ENCODE measurements around the gene TPSAB1.

Gene TPSAB1

GRCh38 chr16:1263591-1264344 lies 23.3 kb downstream of the TPSAB1 start:
- no peak overlapping the region for H3K9ac ChIP-seq (ENCODE audit: low read length)
- H3K23ac ChIP-seq (ENCODE audit: low read length in 2 of 2): no peak overlapping the region
- 89% methylated on average over 15 of the region's 15 CpGs for WGBS
- H4K8ac ChIP-seq (ENCODE audit: low read length): no peak overlapping the region
- no peak overlapping the region for H3K4me3 ChIP-seq (ENCODE audit: insufficient read depth in 1 of 2, low read depth in 1 of 2, low read length in 2 of 2)
- no peak overlapping the region for H2BK12ac ChIP-seq (ENCODE audit: low read length in 2 of 2)
- peaks cover 27 to 57% of the 10 kb centered on the region in 2 experiments for H3K27me3 ChIP-seq (ENCODE audit: control insufficient read depth in 1 of 2, insufficient read depth in 1 of 2, low read length in 2 of 2)
- no peak overlapping the region for H2BK5ac ChIP-seq (ENCODE audit: low read depth, low read length, poor library complexity, severe bottlenecking)
- DNase-seq: no peak
- H2AK5ac ChIP-seq (ENCODE audit: low read length, severe bottlenecking): no peak overlapping the region
- H3K27ac ChIP-seq (ENCODE audit: low read length, poor library complexity, severe bottlenecking): no peak overlapping the region
- H2AFZ ChIP-seq (ENCODE audit: low read depth, low read length): no peak overlapping the region
- no peak overlapping the region for H4K91ac ChIP-seq (ENCODE audit: low read length)
- H2BK15ac ChIP-seq (ENCODE audit: low read depth, poor library complexity, severe bottlenecking): no peak overlapping the region
- H3K36me3 ChIP-seq (ENCODE audit: control insufficient read depth in 1 of 2, insufficient read depth in 2 of 2, low read depth in 1 of 2, low read length in 2 of 2): no peaks in the 10 kb centered on the region
- H3K4me2 ChIP-seq (ENCODE audit: low read length, poor library complexity, severe bottlenecking): no peak overlapping the region
- H3K4me1 ChIP-seq (ENCODE audit: control insufficient read depth, insufficient read depth, low read depth, low read length): peaks cover 2% of the 10 kb centered on the region
- H3K18ac ChIP-seq (ENCODE audit: low read depth in 1 of 2, low read length in 2 of 2): no peak overlapping the region
- no peaks in the 10 kb centered on the region for H3K9me3 ChIP-seq (ENCODE audit: control insufficient read depth, low read length)
- H2BK120ac ChIP-seq (ENCODE audit: low read depth, low read length): no peak overlapping the region
- H3K79me1 ChIP-seq (replicated peaks; ENCODE audit: low read length, poor library complexity, severe bottlenecking): no peaks in the 10 kb centered on the region
- H3K4ac ChIP-seq (ENCODE audit: low read depth in 1 of 2, low read length in 2 of 2): no peak overlapping the region
- H3K14ac ChIP-seq (ENCODE audit: low read length in 2 of 2): no peak overlapping the region

- Histone ChIP-seq H2BK15ac (ENCODE audit: low read depth, poor library complexity, severe bottlenecking) (no peak overlapping the region), H3K4me2 (ENCODE audit: low read length, poor library complexity, severe bottlenecking) (no peak overlapping the region), H2BK5ac (ENCODE audit: low read depth, low read length, poor library complexity, severe bottlenecking) (no peak overlapping the region), H3K4me1 (ENCODE audit: control insufficient read depth, insufficient read depth, low read depth, low read length) (peaks cover 2% of the 10 kb centered on the region), H3K4me3 (ENCODE audit: insufficient read depth in 1 of 2, low read depth in 1 of 2, low read length in 2 of 2) (no peak overlapping the region), H2BK12ac (ENCODE audit: low read length in 2 of 2) (no peak overlapping the region), H3K18ac (ENCODE audit: low read depth in 1 of 2, low read length in 2 of 2) (no peak overlapping the region), H3K36me3 (ENCODE audit: control insufficient read depth in 1 of 2, insufficient read depth in 2 of 2, low read depth in 1 of 2, low read length in 2 of 2) (no peaks in the 10 kb centered on the region), H3K9me3 (ENCODE audit: control insufficient read depth, low read length) (no peaks in the 10 kb centered on the region), H3K27me3 (ENCODE audit: control insufficient read depth in 1 of 2, insufficient read depth in 1 of 2, low read length in 2 of 2) (peaks cover 21 to 53% of the 10 kb centered on the region in 2 experiments), H3K14ac (ENCODE audit: low read length in 2 of 2) (no peak overlapping the region), H3K23ac (ENCODE audit: low read length in 2 of 2) (no peak overlapping the region), H3K27ac (ENCODE audit: low read length, poor library complexity, severe bottlenecking) (no peak overlapping the region), H3K79me1 (replicated peaks; ENCODE audit: low read length, poor library complexity, severe bottlenecking) (no peaks in the 10 kb centered on the region), H3K4ac (ENCODE audit: low read depth in 1 of 2, low read length in 2 of 2) (no peak overlapping the region), H2AFZ (ENCODE audit: low read depth, low read length) (no peak overlapping the region), H3K9ac (ENCODE audit: low read length) (no peak overlapping the region), H4K91ac (ENCODE audit: low read length) (peak overlapping the region; percentile 49), H2BK120ac (ENCODE audit: low read depth, low read length) (no peak overlapping the region), H2AK5ac (ENCODE audit: low read length, severe bottlenecking) (no peak overlapping the region), H4K8ac (ENCODE audit: low read length) (no peak overlapping the region)
- WGBS: 92% methylated on average over 16 of the region's 16 CpGs
- DNase-seq: no peak
Measured at GRCh38 chr16:1264345-1265089, 24.0 kb downstream of the TPSAB1 start.

- Histone ChIP-seq H3K9ac (ENCODE audit: low read length) (no peak overlapping the region), H2BK15ac (ENCODE audit: low read depth, poor library complexity, severe bottlenecking) (no peak overlapping the region), H3K4me2 (ENCODE audit: low read length, poor library complexity, severe bottlenecking) (no peak overlapping the region), H2AFZ (ENCODE audit: low read depth, low read length) (no peak overlapping the region), H4K91ac (ENCODE audit: low read length) (no peak overlapping the region), H3K4ac (ENCODE audit: low read depth in 1 of 2, low read length in 2 of 2) (no peak overlapping the region), H3K23ac (ENCODE audit: low read length in 2 of 2) (no peak overlapping the region), H3K9me3 (ENCODE audit: control insufficient read depth, low read length) (no peaks in the 10 kb centered on the region), H2AK5ac (ENCODE audit: low read length, severe bottlenecking) (no peak overlapping the region), H3K4me3 (ENCODE audit: insufficient read depth in 1 of 2, low read depth in 1 of 2, low read length in 2 of 2) (no peak overlapping the region), H4K8ac (ENCODE audit: low read length) (no peak overlapping the region), H3K4me1 (ENCODE audit: control insufficient read depth, insufficient read depth, low read depth, low read length) (peaks cover 2% of the 10 kb centered on the region), H2BK120ac (ENCODE audit: low read depth, low read length) (no peak overlapping the region), H3K14ac (ENCODE audit: low read length in 2 of 2) (no peak overlapping the region), H3K27ac (ENCODE audit: low read length, poor library complexity, severe bottlenecking) (no peak overlapping the region), H2BK5ac (ENCODE audit: low read depth, low read length, poor library complexity, severe bottlenecking) (no peak overlapping the region), H3K79me1 (replicated peaks; ENCODE audit: low read length, poor library complexity, severe bottlenecking) (no peaks in the 10 kb centered on the region), H3K18ac (ENCODE audit: low read depth in 1 of 2, low read length in 2 of 2) (no peak overlapping the region), H3K36me3 (ENCODE audit: control insufficient read depth in 1 of 2, insufficient read depth in 2 of 2, low read depth in 1 of 2, low read length in 2 of 2) (no peaks in the 10 kb centered on the region), H2BK12ac (ENCODE audit: low read length in 2 of 2) (no peak overlapping the region), H3K27me3 (ENCODE audit: control insufficient read depth in 1 of 2, insufficient read depth in 1 of 2, low read length in 2 of 2) (peaks cover 15 to 48% of the 10 kb centered on the region in 2 experiments)
- DNase-seq: no peak
- WGBS: 89% methylated on average over 13 of the region's 13 CpGs
Measured at GRCh38 chr16:1265090-1265630, 24.7 kb downstream of the TPSAB1 start.

- Histone ChIP-seq H3K23ac (ENCODE audit: low read length in 2 of 2) (no peak overlapping the region), H3K4me3 (ENCODE audit: insufficient read depth in 1 of 2, low read depth in 1 of 2, low read length in 2 of 2) (no peak overlapping the region), H3K27ac (ENCODE audit: low read length, poor library complexity, severe bottlenecking) (no peak overlapping the region), H3K27me3 (ENCODE audit: control insufficient read depth in 1 of 2, insufficient read depth in 1 of 2, low read length in 2 of 2) (peaks cover 9 to 45% of the 10 kb centered on the region in 2 experiments), H3K18ac (ENCODE audit: low read depth in 1 of 2, low read length in 2 of 2) (no peak overlapping the region), H2BK120ac (ENCODE audit: low read depth, low read length) (no peak overlapping the region), H3K4me1 (ENCODE audit: control insufficient read depth, insufficient read depth, low read depth, low read length) (peaks cover 2% of the 10 kb centered on the region), H2BK12ac (ENCODE audit: low read length in 2 of 2) (no peak overlapping the region), H4K8ac (ENCODE audit: low read length) (no peak overlapping the region), H3K14ac (ENCODE audit: low read length in 2 of 2) (no peak overlapping the region), H3K4me2 (ENCODE audit: low read length, poor library complexity, severe bottlenecking) (no peak overlapping the region), H4K91ac (ENCODE audit: low read length) (no peak overlapping the region), H3K9me3 (ENCODE audit: control insufficient read depth, low read length) (no peaks in the 10 kb centered on the region), H2AK5ac (ENCODE audit: low read length, severe bottlenecking) (no peak overlapping the region), H3K4ac (ENCODE audit: low read depth in 1 of 2, low read length in 2 of 2) (no peak overlapping the region), H2AFZ (ENCODE audit: low read depth, low read length) (no peak overlapping the region), H2BK15ac (ENCODE audit: low read depth, poor library complexity, severe bottlenecking) (no peak overlapping the region), H3K9ac (ENCODE audit: low read length) (no peak overlapping the region), H2BK5ac (ENCODE audit: low read depth, low read length, poor library complexity, severe bottlenecking) (no peak overlapping the region), H3K36me3 (ENCODE audit: control insufficient read depth in 1 of 2, insufficient read depth in 2 of 2, low read depth in 1 of 2, low read length in 2 of 2) (no peaks in the 10 kb centered on the region), H3K79me1 (replicated peaks; ENCODE audit: low read length, poor library complexity, severe bottlenecking) (no peaks in the 10 kb centered on the region)
- WGBS: 88% methylated on average over 19 of the region's 19 CpGs
- no peak for DNase-seq
Measured at GRCh38 chr16:1265826-1266225, 25.3 kb downstream of the TPSAB1 start.

All from mesenchymal stem cell (in vitro differentiated cells and primary cell).